HG03521 (cell line): ENCODE measurements around the gene CARD6.
A peak's percentile ranks its signal among the peaks of the same experiment; 100 is the strongest.
"Not testable (repeated sequence)": the region's sequence is repeated elsewhere in the genome, so short reads cannot be mapped to it uniquely, and the experiment has no call there.

ENCODE experiments used
- ATAC-seq: cut with Tn5 transposase; IDR thresholded peaks from one replicate; pipeline ENCODE4 v1.9.1; 2021; ENCODE audit warnings: mild to moderate bottlenecking, moderate library complexity; ENCODE audit not compliant: unreplicated experiment

Gene CARD6

GRCh38 chr5:40869384-40869783 is 28.2 kb downstream of the CARD6 start:
- ATAC-seq = no peak

GRCh38 chr5:40871177-40871576 is 30.0 kb downstream of the CARD6 start:
- no peak for ATAC-seq

- not testable (repeated sequence) for ATAC-seq
Measured at GRCh38 chr5:40872253-40872652, 31.1 kb downstream of the CARD6 start.

GRCh38 chr5:40873286-40873880 is 32.2 kb downstream of the CARD6 start:
- ATAC-seq = no peak

GRCh38 chr5:40875958-40876357 is 34.8 kb downstream of the CARD6 start:
- ATAC-seq = no peak

GRCh38 chr5:40877371-40877988 is 36.3 kb downstream of the CARD6 start:
- no peak for ATAC-seq

GRCh38 chr5:40879163-40879942 is 38.2 kb downstream of the CARD6 start:
- ATAC-seq = no peak

GRCh38 chr5:40882291-40882690 is 41.1 kb downstream of the CARD6 start:
- ATAC-seq = no peak

GRCh38 chr5:40883051-40883450 is 41.9 kb downstream of the CARD6 start:
- ATAC-seq = not testable (repeated sequence)

GRCh38 chr5:40895440-40896425 is 54.6 kb downstream of the CARD6 start:
- not testable (repeated sequence) for ATAC-seq

- peak; percentile 91 for ATAC-seq
Measured at GRCh38 chr5:40904205-40904993, 63.2 kb downstream of the CARD6 start.

- no peak for ATAC-seq
Measured at GRCh38 chr5:40904994-40905306, 63.8 kb downstream of the CARD6 start.

- ATAC-seq = no peak
Measured at GRCh38 chr5:40906351-40906751, 65.2 kb downstream of the CARD6 start.

GRCh38 chr5:40909264-40909663 is 68.1 kb downstream of the CARD6 start, which contains the start of gene C7:
Gene C7 (plus strand): TSS chr5:40909497. CDS start chr5:40909611, 114 bp downstream.
- ATAC-seq = no peak

- no peak for ATAC-seq
Measured at GRCh38 chr5:40909723-40910122, 68.6 kb downstream of the CARD6 start.
